Measurements from ENCODE around the gene BTN2A1.
"Not testable (repeated sequence)": the region's sequence is repeated elsewhere in the genome, so short reads cannot be mapped to it uniquely, and the experiment has no call there.

Gene BTN2A1

DNA sequence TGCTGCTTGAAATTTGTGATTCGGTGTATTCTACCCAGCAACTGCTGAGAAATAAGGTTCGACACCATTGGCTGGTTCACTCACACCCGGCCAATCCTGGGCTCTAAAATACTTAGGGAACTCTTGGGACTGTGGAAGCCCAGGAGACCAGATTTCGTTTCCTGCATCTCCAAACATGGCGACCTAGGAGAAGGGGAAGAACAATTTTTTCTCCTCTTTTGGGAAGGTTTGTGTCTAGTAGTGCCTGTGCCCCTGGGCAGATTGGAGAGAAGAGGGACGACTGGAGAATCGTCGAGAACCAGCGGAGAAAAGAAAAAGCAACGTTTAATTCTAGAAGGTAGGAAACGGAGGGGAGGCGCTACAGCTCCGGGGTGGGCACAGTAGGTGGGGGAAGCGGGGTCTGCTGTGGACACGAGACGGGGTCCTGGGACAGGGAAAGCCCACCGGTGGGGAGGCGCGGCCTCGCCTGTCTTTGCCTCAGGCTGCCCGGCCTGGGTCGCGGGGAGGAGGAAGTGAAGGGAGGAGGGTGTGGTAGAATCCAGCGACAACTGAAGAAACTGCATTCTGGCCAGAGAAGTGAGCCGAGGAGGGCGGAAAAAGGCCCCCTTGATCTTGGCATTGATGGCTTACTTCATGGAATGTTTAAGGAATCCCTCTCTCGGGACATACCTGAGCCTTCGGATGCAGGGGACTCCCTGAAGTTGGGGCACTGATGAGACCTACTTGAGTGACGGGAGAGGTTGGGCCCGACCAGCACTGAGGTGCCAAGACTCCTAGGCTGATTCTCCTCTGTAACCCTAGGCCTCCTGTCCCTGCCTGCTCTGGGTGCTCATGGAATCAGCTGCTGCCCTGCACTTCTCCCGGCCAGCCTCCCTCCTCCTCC is at the start of gene BTN2A1:
Gene BTN2A1 (plus strand): TSS at position 150 of the 883 bp plus-strand sequence. CDS start 682 bp downstream, at position 832.
- peak; percentile 44 for DNase-seq

DNA sequence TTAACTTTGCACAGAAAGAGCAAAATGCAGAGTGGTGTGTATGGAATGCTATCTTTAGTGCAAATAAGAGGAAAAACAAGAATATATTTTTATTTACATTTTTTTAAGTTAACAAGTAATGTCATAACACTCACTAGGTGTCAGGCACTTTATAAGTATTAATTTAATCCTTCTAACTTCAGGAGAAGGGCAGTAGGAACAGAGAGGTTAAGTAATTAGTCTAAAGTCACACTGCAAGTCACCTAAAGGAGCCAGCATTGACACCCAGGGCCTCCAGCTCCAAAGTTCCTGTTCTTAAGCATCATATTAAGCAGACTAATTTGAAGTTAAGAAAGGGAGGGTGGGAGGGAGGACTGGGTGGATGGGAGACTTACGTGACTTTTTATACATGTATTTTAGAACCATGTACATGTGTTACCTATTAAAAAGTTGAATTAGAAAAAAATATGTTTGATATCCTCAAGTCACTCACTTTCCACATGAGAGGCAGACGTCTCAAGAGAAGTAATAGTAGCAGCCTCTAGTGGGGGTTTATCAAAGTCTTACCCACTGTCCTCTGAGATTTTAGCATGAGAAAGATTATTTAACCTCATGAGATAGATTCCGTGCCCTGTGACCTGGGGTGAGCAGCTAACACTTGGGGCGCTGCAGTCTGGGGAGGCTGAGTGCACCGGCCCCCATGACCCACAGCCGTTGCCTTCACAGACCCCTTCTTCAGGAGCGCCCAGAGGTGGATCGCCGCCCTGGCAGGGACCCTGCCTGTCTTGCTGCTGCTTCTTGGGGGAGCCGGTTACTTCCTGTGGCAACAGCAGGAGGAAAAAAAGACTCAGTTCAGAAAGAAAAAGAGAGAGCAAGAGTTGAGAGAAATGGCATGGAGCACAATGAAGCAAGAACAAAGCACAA is 48.7 kb upstream of the BTN2A1 start:
- no peak for DNase-seq

DNA sequence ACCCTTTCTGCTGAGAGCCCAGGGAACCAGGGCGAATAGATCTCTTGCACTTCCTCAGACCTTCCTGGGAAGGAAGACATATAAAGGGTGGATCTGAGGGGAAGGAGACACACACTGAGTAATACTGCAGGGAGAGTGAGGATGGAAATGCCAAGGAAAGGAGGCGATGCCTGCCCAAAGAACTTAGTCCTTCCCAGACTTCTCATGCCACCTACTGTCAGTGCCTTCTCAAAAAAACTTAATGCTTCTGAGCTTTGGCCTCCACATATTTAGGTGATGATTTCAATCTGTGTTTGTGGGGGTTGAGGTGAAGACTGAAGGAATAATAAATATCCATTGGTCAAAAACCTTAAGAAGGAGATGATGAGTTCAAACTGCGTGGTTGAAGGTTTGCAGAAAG is 46.0 kb upstream of the BTN2A1 start:
- no peak for DNase-seq

DNA sequence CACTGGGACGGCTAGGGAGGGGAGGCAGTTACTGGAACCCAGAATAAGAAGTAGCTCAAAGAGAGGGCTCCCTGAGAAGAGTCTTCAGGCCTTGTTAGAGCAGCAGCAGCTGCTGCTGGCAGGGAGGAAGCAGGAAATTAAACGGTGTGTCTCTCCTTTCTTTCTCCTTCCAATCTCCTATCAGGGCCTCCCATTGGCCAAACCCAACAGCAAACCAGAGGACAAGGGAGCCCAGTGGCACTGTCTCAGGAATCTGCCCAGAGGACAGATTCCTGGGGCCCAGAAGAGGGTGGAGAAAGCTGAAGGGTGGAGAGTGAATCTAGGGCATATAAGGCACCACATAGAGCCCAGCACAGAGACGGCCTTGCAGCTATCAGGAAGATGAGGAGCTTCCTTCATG is 45.5 kb upstream of the BTN2A1 start:
- DNase-seq = no peak

DNA sequence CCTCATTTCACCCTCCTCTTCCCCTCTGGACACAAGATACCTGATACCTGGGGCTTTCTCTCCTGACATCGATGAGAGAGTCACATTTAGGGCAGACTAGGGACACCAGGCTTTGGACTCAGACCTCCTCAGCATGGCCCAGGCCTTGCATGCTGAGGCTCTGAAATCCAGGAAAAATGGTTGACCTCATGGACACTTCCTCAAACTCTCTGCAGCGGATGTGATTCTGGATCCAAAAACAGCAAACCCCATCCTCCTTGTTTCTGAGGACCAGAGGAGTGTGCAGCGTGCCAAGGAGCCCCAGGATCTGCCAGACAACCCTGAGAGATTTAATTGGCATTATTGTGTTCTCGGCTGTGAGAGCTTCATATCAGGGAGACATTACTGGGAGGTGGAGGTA is 44.8 kb upstream of the BTN2A1 start:
- DNase-seq = no peak

DNA sequence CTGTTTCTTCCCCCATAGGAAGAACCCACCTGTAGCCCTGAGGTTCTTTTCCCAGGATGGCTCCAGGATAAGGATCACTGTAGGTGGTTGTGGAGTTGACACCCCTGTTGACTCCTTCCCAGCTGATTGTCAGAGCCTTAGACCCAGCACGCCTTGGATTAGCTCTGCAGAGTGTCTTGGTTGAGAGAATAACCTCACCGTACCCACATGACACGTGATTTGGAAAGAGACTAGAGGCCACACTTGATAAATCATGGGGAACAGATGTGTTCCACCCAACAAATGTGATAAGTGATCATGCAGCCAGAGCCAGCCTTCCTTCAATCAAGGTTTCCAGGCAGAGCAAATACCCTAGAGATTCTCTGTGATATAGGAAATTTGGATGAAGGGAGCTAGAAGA is 43.5 kb upstream of the BTN2A1 start:
- no peak for DNase-seq

DNA sequence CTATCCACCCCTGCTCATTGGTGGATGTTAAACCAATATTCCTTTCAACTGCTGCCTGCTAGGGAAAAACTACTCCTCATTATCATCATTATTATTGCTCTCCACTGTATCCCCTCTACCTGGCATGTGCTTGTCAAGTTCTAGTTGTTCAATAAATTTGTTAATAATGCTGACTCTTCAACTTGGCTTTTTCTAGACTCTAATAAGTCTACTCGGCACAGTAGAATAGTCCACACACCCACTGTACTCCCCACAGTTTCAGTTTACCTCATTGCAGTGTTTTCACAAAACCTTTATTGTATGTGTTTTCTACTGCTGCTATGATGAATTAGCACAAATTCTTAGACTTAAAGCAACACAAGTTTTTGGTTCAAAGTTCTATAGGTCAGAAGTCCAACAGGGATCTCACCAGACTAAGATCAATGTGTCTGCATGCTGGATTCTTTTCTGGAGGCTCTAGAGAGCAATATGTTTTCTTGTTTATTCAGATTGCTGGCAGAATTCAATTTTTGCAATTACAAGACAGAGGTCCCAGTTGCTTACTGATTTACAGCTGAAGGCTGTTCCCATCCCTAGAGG is 42.6 kb upstream of the BTN2A1 start:
- DNase-seq = no peak

DNA sequence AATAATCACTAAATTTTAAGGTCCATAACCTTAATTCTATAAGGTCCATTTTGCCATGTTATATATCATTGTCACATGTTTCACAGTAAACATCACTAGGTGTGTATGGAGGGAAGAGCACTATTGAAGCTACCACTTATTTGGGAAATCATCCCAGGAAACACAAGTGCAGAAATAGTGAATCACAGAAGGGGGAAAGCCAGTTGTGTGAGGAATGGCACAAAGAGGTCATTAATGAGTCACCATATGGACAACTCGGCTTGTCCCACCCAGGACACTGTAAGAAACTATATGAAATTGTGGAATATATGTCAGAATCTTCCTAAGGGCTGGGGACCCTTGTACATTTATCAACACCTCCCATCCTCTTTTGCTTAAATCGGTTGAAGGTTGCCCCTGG is 42.0 kb upstream of the BTN2A1 start:
- DNase-seq = no peak

DNA sequence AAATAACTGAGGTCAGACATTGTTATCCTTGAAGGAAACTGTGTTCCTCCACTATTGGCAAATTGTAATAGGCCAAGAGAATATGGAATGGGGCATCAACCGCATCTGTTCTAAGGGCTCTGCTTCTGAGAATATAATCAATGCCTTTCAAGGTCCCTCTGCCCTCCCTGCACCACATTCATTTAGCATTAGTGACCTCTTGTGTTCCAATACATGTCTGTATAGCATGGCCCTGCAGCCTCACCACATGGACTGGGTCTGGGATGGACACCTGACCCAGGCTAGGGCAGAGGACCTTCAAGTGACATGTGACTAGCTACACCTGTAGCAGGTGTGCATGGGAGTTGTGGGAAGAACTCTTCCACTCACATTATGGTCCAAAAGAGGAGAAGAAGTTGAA is 41.5 kb upstream of the BTN2A1 start:
- no peak for DNase-seq

DNA sequence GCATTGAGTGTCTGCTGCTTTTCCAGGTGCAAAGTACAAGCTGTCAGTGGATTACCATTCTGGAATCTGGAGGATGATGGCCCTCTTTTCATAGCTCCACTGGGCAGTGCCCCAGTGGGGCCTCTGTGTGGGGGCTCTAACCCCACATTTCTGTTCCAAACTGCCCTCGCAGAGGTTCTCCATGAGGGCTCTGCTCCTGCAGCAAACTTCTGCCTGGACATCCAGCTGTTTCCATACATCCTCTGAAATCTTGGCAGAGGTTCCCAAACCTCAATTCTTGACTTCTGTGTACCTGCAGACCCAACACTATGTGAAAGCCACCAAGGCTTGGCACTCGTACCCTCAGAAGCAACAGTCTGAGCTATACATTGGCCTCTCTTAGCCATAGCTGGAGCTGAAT is 39.7 kb upstream of the BTN2A1 start:
- DNase-seq = not testable (repeated sequence)

DNA sequence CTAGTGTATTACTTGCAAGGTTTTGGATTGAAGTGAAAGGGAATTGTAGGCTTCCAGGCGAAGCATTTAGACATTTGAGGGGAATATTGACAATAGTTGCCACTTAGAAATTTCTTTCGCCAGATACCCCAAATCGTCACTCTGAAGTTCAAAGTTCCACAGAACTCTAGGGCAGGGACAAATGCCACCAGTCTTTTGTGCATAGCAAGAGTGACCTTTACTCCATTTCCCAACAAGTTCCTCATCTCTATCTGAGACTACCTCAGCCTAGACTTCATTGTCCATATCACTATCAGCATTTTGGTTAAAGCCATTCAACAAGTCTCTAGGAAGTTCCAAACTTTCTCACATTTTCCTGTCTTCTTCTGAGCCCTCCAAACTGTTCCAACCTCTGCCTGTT is 39.0 kb upstream of the BTN2A1 start:
- not testable (repeated sequence) for DNase-seq

DNA sequence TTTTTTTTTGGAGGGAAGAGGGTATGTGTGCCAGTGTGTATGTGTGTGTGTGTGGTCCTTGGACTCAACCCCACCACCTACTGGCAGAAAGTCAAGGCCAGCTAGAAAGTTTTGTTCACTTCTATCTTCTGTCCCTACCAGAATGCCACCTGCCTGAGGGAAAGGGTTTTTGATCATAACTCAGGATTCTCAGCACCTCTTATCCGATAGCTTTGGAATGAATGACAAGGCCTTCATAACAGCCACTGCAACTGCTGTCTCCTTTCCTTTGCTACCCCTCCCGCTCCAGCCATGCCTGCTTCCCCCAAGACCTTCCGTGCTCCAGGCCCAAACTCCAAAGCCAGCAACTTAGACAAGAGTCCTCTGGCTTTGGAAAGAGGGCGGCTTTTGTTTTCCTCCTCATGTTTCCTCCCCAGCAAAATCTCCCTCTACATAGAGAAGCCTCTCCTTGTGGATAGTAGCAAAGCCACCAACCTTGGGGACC is 37.0 kb upstream of the BTN2A1 start:
- DNase-seq = no peak

DNA sequence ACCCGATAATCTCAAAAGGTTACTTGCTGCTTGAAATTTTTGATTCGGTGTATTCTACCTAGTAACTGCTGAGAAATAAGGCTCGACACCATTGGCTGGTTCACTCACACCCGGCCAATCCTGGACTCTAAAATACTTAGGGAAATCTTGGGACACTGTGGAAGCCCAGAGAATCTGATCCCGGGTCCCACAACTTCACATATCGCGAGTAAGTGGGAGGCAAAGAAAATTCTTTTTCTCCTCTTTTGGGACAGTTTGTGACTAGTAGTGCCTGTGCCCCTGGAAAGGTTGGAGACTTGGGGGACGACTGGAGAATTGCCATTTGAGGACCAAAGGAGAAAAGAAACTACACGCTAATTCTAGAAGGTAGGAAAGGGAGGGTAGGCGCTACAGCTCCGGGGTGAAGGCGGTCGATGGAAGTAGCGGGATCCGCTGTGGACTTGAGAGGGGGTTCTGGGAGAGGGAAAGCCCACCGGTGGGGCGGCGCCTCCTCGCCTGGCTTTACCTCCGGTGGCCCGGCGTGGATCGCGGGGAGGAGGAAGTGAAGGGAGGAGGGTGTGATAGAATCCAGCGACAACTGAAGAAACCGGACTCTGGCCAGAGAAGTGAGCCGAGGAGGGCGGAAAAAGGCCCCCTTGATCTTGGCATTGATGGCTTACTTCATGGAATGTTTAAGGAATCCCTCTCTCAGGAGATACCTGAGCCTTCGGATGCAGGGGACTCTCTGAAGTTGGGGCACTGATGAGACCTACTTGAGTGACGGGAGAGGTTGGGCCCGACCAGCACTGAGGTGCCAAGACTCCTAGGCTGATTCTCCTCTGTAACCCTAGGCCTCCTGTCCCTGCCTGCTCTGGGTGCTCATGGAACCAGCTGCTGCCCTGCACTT is 36.3 kb upstream of the BTN2A1 start:
- DNase-seq = peak; percentile 34

DNA sequence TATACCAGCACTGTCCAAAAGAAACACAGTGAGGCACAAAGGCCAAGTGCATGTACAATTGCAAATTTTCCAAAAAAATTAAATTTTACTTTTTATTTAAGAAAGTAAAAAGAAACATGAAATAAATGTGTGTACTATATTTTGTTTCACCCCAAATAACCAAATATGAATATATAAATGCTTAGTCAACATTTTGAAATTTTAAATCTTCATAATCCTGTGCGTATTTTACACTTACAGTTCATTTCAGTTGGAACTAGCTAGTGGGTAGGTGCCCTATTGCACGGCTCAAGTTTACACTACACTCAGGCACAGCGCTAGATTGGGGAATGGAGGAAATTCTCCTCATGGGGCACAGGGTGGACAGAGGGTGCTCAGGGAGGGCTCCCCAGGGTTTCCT is 35.4 kb upstream of the BTN2A1 start:
- no peak for DNase-seq

DNA sequence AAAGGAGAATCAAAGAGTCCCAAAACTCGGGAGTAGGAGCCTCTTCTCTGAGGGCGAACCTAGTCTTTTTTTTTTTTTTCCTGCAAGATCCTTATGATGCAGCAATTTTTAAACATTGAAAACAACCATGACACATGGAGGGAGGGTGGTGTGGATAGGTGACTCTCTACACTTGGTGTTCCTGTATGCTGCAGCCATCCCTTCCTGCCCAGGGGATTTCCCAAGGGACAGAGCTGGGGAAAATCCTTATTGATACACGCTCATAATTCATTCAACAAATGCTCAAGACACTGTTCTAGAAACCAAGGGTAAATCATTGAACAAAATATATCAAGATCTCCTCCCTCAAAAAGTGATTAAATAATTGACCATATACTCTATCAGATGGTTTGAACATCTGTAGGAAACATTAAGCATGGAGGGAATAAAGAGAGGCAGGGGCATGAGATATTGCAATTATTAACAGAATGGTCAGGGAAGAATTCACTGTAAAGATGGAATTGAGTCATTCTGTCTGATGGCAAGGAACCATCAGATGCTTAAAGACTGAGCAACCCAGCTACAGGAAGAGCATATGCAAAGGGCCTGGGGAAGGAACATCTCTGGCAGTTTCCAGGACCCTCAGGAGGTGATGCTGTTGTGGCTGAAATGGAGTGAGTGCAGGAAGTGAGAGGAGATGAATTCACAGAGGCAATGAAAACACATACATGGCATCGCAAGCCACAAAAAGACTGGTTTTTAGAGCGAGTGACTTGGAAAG is 30.9 kb upstream of the BTN2A1 start:
- DNase-seq = no peak

DNA sequence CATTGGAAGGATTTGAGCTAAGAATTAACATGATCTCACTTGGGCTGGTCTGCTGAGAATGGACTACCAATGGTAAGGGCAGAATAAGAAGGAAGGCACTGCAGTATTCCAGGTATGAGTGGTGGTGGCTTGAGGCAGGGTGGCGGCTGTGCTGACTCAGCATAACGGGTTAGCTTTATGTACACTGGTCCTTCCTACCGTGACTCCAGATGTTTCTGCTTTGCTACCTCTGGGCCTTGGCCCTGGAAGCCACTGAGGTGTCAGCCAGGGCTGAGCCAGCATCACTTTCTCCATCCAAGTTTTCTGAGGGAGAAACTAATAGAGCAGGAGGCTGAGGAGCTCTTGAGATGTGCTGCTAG is 30.3 kb upstream of the BTN2A1 start:
- DNase-seq = no peak

DNA sequence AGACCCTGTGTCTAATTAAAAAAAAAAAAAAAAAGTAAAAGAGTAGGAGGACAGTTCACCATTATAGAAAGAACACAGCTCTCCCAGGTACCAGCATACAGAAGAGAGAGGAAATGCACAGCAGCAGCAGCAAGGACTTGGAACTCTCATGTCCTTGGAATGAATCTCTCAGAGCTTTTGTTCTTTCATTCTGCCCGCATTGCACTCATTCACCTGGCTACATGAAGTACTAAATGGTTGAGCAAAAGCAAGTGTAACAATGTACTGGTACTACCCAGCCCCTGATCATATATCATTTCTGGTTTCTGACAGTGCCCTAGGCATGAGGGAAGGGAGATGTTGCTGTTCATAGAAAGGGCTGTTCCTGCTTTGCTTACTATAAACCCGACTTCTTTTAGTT is 29.5 kb upstream of the BTN2A1 start:
- DNase-seq = no peak

DNA sequence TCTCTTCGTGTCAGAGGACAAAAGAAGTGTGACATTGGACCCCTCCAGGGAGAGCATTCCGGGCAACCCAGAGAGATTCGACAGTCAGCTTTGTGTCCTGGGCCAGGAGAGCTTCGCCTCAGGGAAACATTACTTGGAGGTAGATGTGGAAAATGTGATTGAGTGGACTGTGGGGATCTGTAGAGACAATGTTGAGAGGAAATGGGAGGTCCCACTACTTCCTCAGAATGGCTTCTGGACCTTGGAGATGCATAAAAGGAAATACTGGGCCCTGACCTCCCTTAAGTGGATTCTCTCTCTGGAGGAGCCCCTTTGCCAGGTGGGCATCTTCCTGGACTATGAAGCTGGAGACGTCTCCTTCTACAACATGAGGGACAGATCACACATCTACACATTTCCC is 27.0 kb upstream of the BTN2A1 start:
- DNase-seq = no peak

DNA sequence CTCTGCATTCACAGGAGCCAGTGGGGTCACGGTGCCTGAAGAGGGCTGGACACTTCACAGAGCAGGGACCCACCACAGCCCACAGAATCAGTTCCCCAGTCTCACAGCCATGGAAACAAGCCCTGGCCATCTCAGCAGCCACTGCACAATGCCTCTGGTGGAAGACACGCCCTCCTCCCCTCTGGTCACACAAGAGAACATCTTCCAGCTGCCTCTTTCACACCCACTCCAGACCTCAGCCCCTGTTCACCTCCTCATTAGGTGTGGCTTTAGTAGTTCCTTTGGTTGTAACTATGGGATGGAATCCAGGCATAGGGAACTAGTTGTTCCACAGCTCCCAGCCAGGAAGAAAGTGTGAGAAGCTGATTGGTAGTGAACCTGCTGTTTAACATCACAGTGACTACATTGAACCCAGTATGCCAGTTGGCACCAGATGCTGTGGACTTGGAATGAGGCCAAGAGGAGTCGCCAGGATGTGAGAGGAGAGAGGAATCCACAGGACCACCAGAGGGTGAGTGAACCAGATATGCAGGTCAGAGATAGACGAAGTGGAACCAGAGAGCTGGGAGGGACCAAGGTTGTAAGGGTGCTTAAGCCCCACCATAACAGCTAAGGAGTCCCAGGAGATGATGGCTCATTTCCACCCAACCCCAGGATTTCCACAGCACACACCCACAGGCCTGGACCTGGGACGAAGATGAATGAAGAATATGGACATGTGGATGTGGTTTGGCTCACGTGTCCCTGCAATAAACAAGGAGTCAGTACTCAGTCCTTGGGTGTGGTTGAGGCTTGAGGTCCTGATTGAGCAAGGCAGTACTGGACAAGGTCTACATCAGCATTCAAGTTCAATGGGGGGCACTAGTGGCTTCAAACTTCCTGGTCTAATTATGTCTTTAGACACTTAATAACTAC is 26.2 kb upstream of the BTN2A1 start:
- DNase-seq = no peak

DNA sequence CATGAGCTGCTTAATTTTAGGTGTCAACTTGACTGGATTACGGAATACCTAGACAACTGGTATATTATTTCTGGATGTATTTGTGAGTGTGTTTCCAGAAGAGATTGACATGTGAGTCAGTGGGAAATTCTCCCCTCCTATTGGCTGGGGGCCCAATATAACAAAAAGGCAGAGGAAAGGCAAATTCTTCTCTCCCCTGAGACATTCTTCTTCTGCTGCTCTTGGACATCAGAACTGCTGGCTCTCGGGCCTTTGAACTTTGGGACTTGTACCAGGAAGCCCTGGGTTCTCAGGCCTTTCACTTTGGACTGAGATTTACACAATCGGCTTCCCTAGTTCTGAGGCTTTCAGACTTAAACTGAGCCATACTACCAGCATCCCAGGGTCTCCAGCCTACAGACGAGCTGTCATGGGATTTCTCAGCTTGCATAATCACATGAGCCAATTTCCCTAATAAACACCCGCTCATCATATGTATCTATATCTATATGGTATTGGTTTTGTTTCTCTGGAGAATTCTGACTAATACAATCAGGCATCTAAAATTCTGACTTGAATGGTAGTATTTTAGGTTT is 25.0 kb upstream of the BTN2A1 start:
- DNase-seq = no peak
